HG03175 (cell line): ENCODE results near the gene PPP6R3.
"Not testable (repeated sequence)": the region's sequence is repeated elsewhere in the genome, so short reads cannot be mapped to it uniquely, and the experiment has no call there.

Experiments
- ATAC-seq: cut with Tn5 transposase; IDR thresholded peaks from one replicate; pipeline ENCODE4 v1.9.1; 2021; ENCODE audit warnings: mild to moderate bottlenecking, moderate library complexity; ENCODE audit not compliant: unreplicated experiment

Gene PPP6R3

GRCh38 chr11:68591719-68592118, 131.2 kb downstream of the PPP6R3 start:
- no peak for ATAC-seq

GRCh38 chr11:68593441-68593840, 132.9 kb downstream of the PPP6R3 start:
- ATAC-seq: no peak

- ATAC-seq: no peak
Measured at GRCh38 chr11:68594123-68594522, 133.6 kb downstream of the PPP6R3 start.

GRCh38 chr11:68596231-68596630, 135.7 kb downstream of the PPP6R3 start:
- ATAC-seq: no peak

- no peak for ATAC-seq
Measured at GRCh38 chr11:68598816-68599653, 138.5 kb downstream of the PPP6R3 start.

GRCh38 chr11:68601147-68601546, 140.6 kb downstream of the PPP6R3 start:
- no peak for ATAC-seq

GRCh38 chr11:68609761-68610160, 149.2 kb downstream of the PPP6R3 start:
- ATAC-seq: no peak

GRCh38 chr11:68610452-68611116, 150.0 kb downstream of the PPP6R3 start:
- no peak for ATAC-seq

GRCh38 chr11:68615657-68616056, 155.1 kb downstream of the PPP6R3 start:
- no peak for ATAC-seq

GRCh38 chr11:68617925-68618809, 157.6 kb downstream of the PPP6R3 start:
- ATAC-seq: no peak

- no peak for ATAC-seq
Measured at GRCh38 chr11:68621826-68622225, 161.3 kb downstream of the PPP6R3 start.

GRCh38 chr11:68623706-68624105, 163.2 kb downstream of the PPP6R3 start:
- ATAC-seq: not testable (repeated sequence)

- ATAC-seq: not testable (repeated sequence)
Measured at GRCh38 chr11:68625069-68625468, 164.5 kb downstream of the PPP6R3 start.

- ATAC-seq: not testable (repeated sequence)
Measured at GRCh38 chr11:68626236-68626635, 165.7 kb downstream of the PPP6R3 start.

GRCh38 chr11:68628837-68629236, 168.3 kb downstream of the PPP6R3 start:
- ATAC-seq: not testable (repeated sequence)

- ATAC-seq: not testable (repeated sequence)
Measured at GRCh38 chr11:68632375-68632774, 171.8 kb downstream of the PPP6R3 start.

GRCh38 chr11:68632802-68633201, 172.2 kb downstream of the PPP6R3 start:
- no peak for ATAC-seq

- not testable (repeated sequence) for ATAC-seq
Measured at GRCh38 chr11:68634606-68635005, 174.1 kb downstream of the PPP6R3 start.

- not testable (repeated sequence) for ATAC-seq
Measured at GRCh38 chr11:68635172-68635571, 174.6 kb downstream of the PPP6R3 start.

GRCh38 chr11:68635883-68636282, 175.3 kb downstream of the PPP6R3 start:
- ATAC-seq: not testable (repeated sequence)

GRCh38 chr11:68639322-68639721, 178.8 kb downstream of the PPP6R3 start:
- ATAC-seq: not testable (repeated sequence)
